Naive thymus-derived CD4-positive, alpha-beta T cell (primary cell): ENCODE data around the gene SPAG17. TPM values are rescaled to one million over a fixed set of nuclear protein-coding genes. Genes with fewer than 3 reads are reported as not detected.

Source experiments
- ATAC-seq: fragments of 150-1000 bp; cut with Tn5 transposase; 2 replicates; pipeline ENCODE4 v1.10.0; 2021; ENCODE audit warnings: mild to moderate bottlenecking, moderate library complexity
- CTCF ChIA-PET: fragments of 350-600 bp; sonication (Branson Sonifier 250); formaldehyde crosslinking; loops from one replicate; lab custom pipeline; 2021; ENCODE audit warnings: antibody characterized with exemption; lab: Charles Lee
- POLR2A ChIA-PET: fragments of 350-600 bp; sonication (Branson Sonifier 250); formaldehyde crosslinking; loops from one replicate; lab custom pipeline; 2021; ENCODE audit warnings: antibody characterized with exemption, inconsistent platforms; lab: Charles Lee
- DNase-seq, 9 donors: peaks; one replicate each; pipeline versions ENCODE4 v3.0.0 to v3.0.0-alpha.2; 2020 to 2022; ENCODE audit warnings: mixed read lengths in 1 of 9
- H3K27ac ChIP-seq: one replicate; pipeline ENCODE4 v1.7.0; 2013; ENCODE audit warnings: mild to moderate bottlenecking, low read depth, low read length, moderate library complexity
- H3K27me3 ChIP-seq, 2 donors: one replicate each; pipeline ENCODE4 v1.7.0; 2013; ENCODE audit warnings: low read length in 2 of 2, mild to moderate bottlenecking in 2 of 2, moderate library complexity in 2 of 2; ENCODE audit not compliant: control insufficient read depth in 2 of 2, insufficient read depth in 2 of 2
- H3K36me3 ChIP-seq, 3 experiments: 1 replicate in 2 of 3; 2 replicates in 1 of 3; pipeline ENCODE4 v1.7.0; 2013; ENCODE audit warnings: low read length in 3 of 3, mild to moderate bottlenecking in 3 of 3, moderate library complexity in 1 of 3; ENCODE audit not compliant: insufficient read depth in 3 of 3, control insufficient read depth in 2 of 3
- H3K4me1 ChIP-seq, 2 donors: one replicate each; pipeline ENCODE4 v1.7.0; 2013; ENCODE audit warnings: low read length in 2 of 2, mild to moderate bottlenecking in 2 of 2, moderate library complexity in 1 of 2; ENCODE audit not compliant: control insufficient read depth in 2 of 2, insufficient read depth in 2 of 2
- H3K4me3 ChIP-seq: 2 replicates; pipeline ENCODE4 v1.7.0; 2013; ENCODE audit warnings: mild to moderate bottlenecking, low read length
- H3K9me3 ChIP-seq, 3 experiments: 1 replicate in 2 of 3; 2 replicates in 1 of 3; pipeline ENCODE4 v1.7.0; 2013; ENCODE audit warnings: low read length in 3 of 3; ENCODE audit not compliant: control insufficient read depth in 2 of 3
- H3K27ac Mint-ChIP-seq, 9 donors: one replicate each; pipeline ENCODE4 v1.8.0; 2020 to 2022; ENCODE audit warnings: mixed read lengths in 9 of 9, mild to moderate bottlenecking in 8 of 9, moderate library complexity in 5 of 9, inconsistent platforms in 2 of 9
- H3K27me3 Mint-ChIP-seq, 5 donors: one replicate each; pipeline ENCODE4 v1.8.0; 2021 to 2022; ENCODE audit warnings: mixed read lengths in 5 of 5, mild to moderate bottlenecking in 1 of 5
- H3K36me3 Mint-ChIP-seq, 5 donors: one replicate each; pipeline ENCODE4 v1.8.0; 2020 to 2022; ENCODE audit warnings: mixed read lengths in 5 of 5, mild to moderate bottlenecking in 3 of 5, inconsistent platforms in 1 of 5
- H3K4me1 Mint-ChIP-seq, 7 donors: one replicate each; pipeline ENCODE4 v1.8.0; 2020 to 2022; ENCODE audit warnings: mixed read lengths in 7 of 7, mild to moderate bottlenecking in 3 of 7, inconsistent platforms in 1 of 7
- H3K4me3 Mint-ChIP-seq, 10 donors: one replicate each; pipeline ENCODE4 v1.8.0; 2020 to 2022; ENCODE audit warnings: mild to moderate bottlenecking in 10 of 10, mixed read lengths in 10 of 10, moderate library complexity in 6 of 10, inconsistent platforms in 2 of 10
- H3K9me3 Mint-ChIP-seq, 11 donors: one replicate each; pipeline ENCODE4 v1.8.0; 2020 to 2022; ENCODE audit warnings: mixed read lengths in 11 of 11, mild to moderate bottlenecking in 4 of 11, inconsistent platforms in 1 of 11, moderate library complexity in 1 of 11
- intact Hi-C, 2 donors: fragments of 100-400 bp; cut with micrococcal nuclease; formaldehyde crosslinking; loops; one replicate each; pipeline ENCODE4 v1.15.1; 2023
- polyA plus RNA-seq, 2 donors: library from polyadenylated mRNA; unstranded; fragments of 300-500 nt; fragmentation: Illumina TruSeq; gene quantifications; one replicate each; pipeline ENCODE4 v1.2.3, GENCODE V29; 2021
- total RNA-seq, 6 experiments: library from RNA in 5 of 6; stranded (reverse) in 5 of 6; gene quantifications; 1 replicate in 5 of 6; 2 replicates in 1 of 6; pipeline ENCODE4 v1.2.3 and lab custom pipeline; 2021 to 2026

SPAG17 gene
- total and polyA plus RNA-seq, 7 experiments from 2014 or later, result not detected

DNA sequence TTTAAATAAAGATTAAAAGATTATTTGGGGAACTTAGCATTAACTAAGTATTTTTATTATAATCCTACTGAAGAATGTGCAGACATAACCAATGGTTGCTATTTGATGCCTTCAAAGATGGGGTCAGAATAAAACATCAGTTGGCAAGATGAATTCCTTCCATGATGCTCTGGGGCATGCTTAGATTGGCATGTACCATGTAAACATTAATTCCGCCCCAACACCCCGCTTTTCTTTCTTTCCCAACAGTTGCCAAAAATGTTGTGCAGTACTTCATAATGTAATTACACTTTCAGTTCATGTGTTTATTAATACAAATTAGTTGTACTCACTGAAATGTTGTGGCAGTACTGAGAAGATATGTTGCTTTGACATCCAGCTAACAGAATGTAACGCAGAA is 82.6 kb downstream of the SPAG17 start:
- ChIA-PET CTCF (no interaction called here), POLR2A (no interaction called here)
- H3K4me3 ChIP-seq, result no peak overlapping the region
- DNase-seq, result no peak
- no peak for ATAC-seq
- H3K9me3 ChIP-seq, result no peaks in the 10 kb centered on the region
- Mint-ChIP-seq H3K36me3 (no peaks in the 10 kb centered on the region), H3K4me3 (no peak overlapping the region), H3K27ac (no peak overlapping the region), H3K9me3 (no peaks in the 10 kb centered on the region), H3K27me3 (peaks cover 0 to 11% (median 3%) of the 10 kb centered on the region in 5 donors), H3K4me1 (no peaks in the 10 kb centered on the region)
- H3K27ac ChIP-seq, result no peak overlapping the region
- H3K27me3 ChIP-seq, result no peaks in the 10 kb centered on the region
- no peaks in the 10 kb centered on the region for H3K36me3 ChIP-seq
- no peaks in the 10 kb centered on the region for H3K4me1 ChIP-seq
- intact Hi-C loops, result no loop called here

- Mint-ChIP-seq H3K27me3 (peaks cover 0 to 11% (median 3%) of the 10 kb centered on the region in 5 donors), H3K36me3 (no peaks in the 10 kb centered on the region), H3K4me3 (no peak overlapping the region), H3K4me1 (no peaks in the 10 kb centered on the region), H3K9me3 (no peaks in the 10 kb centered on the region), H3K27ac (no peak overlapping the region)
- H3K36me3 ChIP-seq, result no peaks in the 10 kb centered on the region
- DNase-seq (no peak), ATAC-seq (no peak)
- POLR2A ChIA-PET, result no interaction called here
- H3K9me3 ChIP-seq, result no peaks in the 10 kb centered on the region
- no peak overlapping the region for H3K4me3 ChIP-seq
- no peaks in the 10 kb centered on the region for H3K27me3 ChIP-seq
- H3K4me1 ChIP-seq, result no peaks in the 10 kb centered on the region
- H3K27ac ChIP-seq, result no peak overlapping the region
- CTCF ChIA-PET, result no interaction called here
- intact Hi-C loops, result no loop called here
Observed at GRCh38 chr1:118101999-118102398, 83.0 kb downstream of the SPAG17 start.

- ChIA-PET CTCF (no interaction called here), POLR2A (no interaction called here)
- Mint-ChIP-seq H3K27ac (no peak overlapping the region), H3K4me1 (no peaks in the 10 kb centered on the region), H3K4me3 (no peak overlapping the region), H3K36me3 (no peaks in the 10 kb centered on the region), H3K9me3 (peaks cover 0 to under 1% (median 0%) of the 10 kb centered on the region in 11 donors), H3K27me3 (peaks cover 0 to 11% (median 3%) of the 10 kb centered on the region in 5 donors)
- H3K9me3 ChIP-seq, result no peaks in the 10 kb centered on the region
- no peaks in the 10 kb centered on the region for H3K27me3 ChIP-seq
- intact Hi-C loops, result no loop called here
- no peaks in the 10 kb centered on the region for H3K36me3 ChIP-seq
- no peaks in the 10 kb centered on the region for H3K4me1 ChIP-seq
- DNase-seq, result no peak
- H3K27ac ChIP-seq, result no peak overlapping the region
- H3K4me3 ChIP-seq, result no peak overlapping the region
- no peak for ATAC-seq
Observed at GRCh38 chr1:118101515-118101844, 83.5 kb downstream of the SPAG17 start.

- Histone ChIP-seq H3K9me3 (no peaks in the 10 kb centered on the region), H3K27ac (no peak overlapping the region), H3K36me3 (no peaks in the 10 kb centered on the region), H3K27me3 (no peaks in the 10 kb centered on the region), H3K4me3 (no peak overlapping the region), H3K4me1 (no peaks in the 10 kb centered on the region)
- Mint-ChIP-seq H3K27me3 (peaks cover 0 to 11% (median 3%) of the 10 kb centered on the region in 5 donors), H3K9me3 (peaks cover 0 to 6% (median 0%) of the 10 kb centered on the region in 11 donors), H3K36me3 (no peaks in the 10 kb centered on the region), H3K27ac (no peak overlapping the region), H3K4me1 (no peaks in the 10 kb centered on the region), H3K4me3 (no peak overlapping the region)
- DNase-seq (no peak), ATAC-seq (no peak)
- intact Hi-C loops, result no loop called here
- CTCF ChIA-PET, result no interaction called here
- POLR2A ChIA-PET, result no interaction called here
Observed at GRCh38 chr1:118100686-118101514, 84.1 kb downstream of the SPAG17 start.

DNA sequence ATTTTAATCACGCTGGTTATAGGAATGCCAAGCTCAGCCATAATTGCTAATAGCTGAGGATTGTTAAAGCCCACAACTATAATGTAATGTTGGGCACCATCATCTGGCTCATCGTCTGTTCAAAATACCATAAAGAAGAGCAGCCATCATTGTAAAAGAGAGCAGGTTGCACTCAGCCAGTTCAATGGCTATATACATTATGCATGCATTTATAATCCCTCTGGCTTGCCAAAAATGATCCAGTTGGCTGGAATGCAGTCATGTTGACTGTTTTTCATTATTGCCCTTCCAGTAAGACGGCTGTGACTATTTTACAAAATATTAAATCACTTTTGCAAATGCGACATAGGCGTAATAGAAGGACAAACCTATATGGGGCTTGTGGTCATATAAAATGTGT is 85.3 kb downstream of the SPAG17 start:
- Mint-ChIP-seq H3K9me3 (peaks cover 0 to 6% (median 0%) of the 10 kb centered on the region in 11 donors), H3K27ac (no peak overlapping the region), H3K4me1 (no peaks in the 10 kb centered on the region), H3K36me3 (no peaks in the 10 kb centered on the region), H3K27me3 (peaks cover 0 to 11% (median 3%) of the 10 kb centered on the region in 5 donors), H3K4me3 (no peak overlapping the region)
- no peak for ATAC-seq
- Histone ChIP-seq H3K4me3 (no peak overlapping the region), H3K27ac (no peak overlapping the region), H3K27me3 (no peaks in the 10 kb centered on the region), H3K36me3 (no peaks in the 10 kb centered on the region), H3K9me3 (no peaks in the 10 kb centered on the region), H3K4me1 (no peaks in the 10 kb centered on the region)
- ChIA-PET CTCF (no interaction called here), POLR2A (no interaction called here)
- intact Hi-C loops, result no loop called here
- no peak for DNase-seq

DNA sequence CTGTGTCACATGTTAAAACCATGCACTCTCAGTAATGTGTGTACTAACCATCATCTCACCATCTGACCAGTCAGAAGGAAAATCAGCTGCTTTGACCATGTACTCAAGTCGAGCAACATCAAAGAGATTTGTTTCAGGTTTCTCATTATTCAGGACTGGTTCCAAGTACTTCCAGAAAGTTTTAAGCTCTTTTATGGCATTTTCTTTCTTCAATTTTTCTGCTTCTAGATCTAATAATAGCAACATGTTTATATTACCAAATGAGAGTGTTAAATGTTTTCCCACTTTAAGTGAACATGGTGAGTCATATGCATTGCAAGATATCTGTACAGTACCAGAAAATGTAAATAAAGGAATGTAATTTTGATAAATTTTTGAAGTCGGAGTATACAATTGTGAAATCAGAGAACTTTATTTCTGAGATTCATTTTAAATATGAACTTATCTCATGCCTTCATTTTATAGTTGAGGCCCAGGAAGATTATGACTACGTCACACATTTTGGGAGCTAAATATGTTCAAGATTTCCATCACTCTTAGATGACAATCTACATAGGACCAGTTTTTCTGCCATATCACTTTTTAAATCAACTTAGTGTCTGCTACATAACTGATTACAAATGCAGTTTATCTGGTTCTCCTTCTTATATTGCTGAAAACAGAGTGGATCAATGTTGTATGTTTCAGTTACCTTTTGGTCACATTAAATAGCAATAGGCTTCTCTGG is 87.2 kb downstream of the SPAG17 start:
- Mint-ChIP-seq H3K4me3 (no peak overlapping the region), H3K27me3 (peaks cover 0 to 11% (median 3%) of the 10 kb centered on the region in 5 donors), H3K4me1 (no peaks in the 10 kb centered on the region), H3K27ac (no peak overlapping the region), H3K9me3 (peaks cover 0 to 6% (median 0%) of the 10 kb centered on the region in 11 donors), H3K36me3 (no peaks in the 10 kb centered on the region)
- Histone ChIP-seq H3K4me3 (no peak overlapping the region), H3K4me1 (no peaks in the 10 kb centered on the region), H3K27ac (no peak overlapping the region), H3K27me3 (no peaks in the 10 kb centered on the region), H3K36me3 (no peaks in the 10 kb centered on the region), H3K9me3 (no peaks in the 10 kb centered on the region)
- DNase-seq, result no peak
- intact Hi-C loops, result no loop called here
- ChIA-PET CTCF (no interaction called here), POLR2A (no interaction called here)
- no peak for ATAC-seq
